ENCODE results near the gene HOXB9.

DNA sequence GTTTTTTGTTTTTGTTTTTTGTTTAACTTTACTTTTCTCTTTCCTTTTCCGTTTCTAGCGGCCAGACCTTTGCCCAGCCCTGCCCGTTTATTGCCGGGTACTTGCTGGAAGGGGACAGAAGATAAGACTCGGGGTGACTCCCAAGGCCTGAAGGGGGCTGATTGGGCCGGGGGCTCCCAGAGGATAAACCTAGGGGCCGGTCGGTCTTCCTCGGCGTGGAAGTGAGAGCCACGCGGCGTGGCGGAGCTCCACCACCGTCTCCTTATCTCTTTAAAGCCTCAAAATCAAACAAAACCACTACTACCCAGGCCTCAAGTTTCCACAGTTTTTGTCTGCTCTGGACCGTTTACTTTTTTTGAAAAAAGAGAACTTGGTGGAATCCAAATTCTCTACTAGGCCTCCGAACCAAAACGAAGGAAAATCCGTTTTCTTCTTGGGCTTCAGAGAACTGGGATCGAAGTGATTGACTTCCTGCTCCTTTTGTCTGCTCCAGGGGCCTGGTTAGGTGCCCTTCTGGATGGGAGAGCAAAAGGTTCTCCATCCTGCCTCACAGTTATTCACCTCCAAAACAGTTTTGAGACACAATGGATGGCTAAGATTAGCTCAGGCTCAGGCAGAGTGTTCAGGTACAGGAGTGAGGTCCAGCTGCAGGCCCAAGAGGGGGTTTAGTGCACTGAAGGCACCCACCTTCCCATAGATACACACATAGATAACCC lies 8.5 kb upstream of the HOXB9 start:
- TF ChIP-seq, protein P1, sequence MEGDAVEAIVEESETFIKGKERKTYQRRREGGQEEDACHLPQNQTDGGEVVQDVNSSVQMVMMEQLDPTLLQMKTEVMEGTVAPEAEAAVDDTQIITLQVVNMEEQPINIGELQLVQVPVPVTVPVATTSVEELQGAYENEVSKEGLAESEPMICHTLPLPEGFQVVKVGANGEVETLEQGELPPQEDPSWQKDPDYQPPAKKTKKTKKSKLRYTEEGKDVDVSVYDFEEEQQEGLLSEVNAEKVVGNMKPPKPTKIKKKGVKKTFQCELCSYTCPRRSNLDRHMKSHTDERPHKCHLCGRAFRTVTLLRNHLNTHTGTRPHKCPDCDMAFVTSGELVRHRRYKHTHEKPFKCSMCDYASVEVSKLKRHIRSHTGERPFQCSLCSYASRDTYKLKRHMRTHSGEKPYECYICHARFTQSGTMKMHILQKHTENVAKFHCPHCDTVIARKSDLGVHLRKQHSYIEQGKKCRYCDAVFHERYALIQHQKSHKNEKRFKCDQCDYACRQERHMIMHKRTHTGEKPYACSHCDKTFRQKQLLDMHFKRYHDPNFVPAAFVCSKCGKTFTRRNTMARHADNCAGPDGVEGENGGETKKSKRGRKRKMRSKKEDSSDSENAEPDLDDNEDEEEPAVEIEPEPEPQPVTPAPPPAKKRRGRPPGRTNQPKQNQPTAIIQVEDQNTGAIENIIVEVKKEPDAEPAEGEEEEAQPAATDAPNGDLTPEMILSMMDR (IDR thresholded peaks at IDR 0.05): no peak
- TF ChIP-seq POLR2AphosphoS5 (IDR thresholded peaks at IDR 0.05): no peak
- no peak for TF ChIP-seq POLR2A (IDR thresholded peaks at IDR 0.05)
